H1 (cell line): ENCODE measurements around the gene DCHS1. TPM values are rescaled to one million over a fixed set of nuclear protein-coding genes. Genes with fewer than 3 reads are reported as not detected.

Experiments
- CEBPB ChIP-seq: IDR thresholded peaks from 2 replicates; pipeline ENCODE4 v1.6.1; 2012; ENCODE audit warnings: low read depth, low read length
- CHD1 ChIP-seq: IDR thresholded peaks from 2 replicates; pipeline ENCODE4 v1.6.1; 2012; ENCODE audit warnings: low read depth, low read length, improper control_type of control experiment
- CHD2 ChIP-seq: IDR thresholded peaks from 2 replicates; pipeline ENCODE4 v1.6.1; 2012; ENCODE audit warnings: low read length, improper control_type of control experiment
- CTCF ChIP-seq, 3 experiments: IDR thresholded peaks; 1 replicate in 2 of 3; 2 replicates in 1 of 3; pipeline versions ENCODE4 v1.5.1 to v1.6.1; 2011; ENCODE audit warnings: low read length in 3 of 3, mild to moderate bottlenecking in 3 of 3, inconsistent platforms in 2 of 3, low read depth in 1 of 3, moderate library complexity in 1 of 3; ENCODE audit not compliant: insufficient read depth in 1 of 3; ENCODE audit errors: control extremely low read depth in 1 of 3
- E2F6 ChIP-seq: IDR thresholded peaks from 2 replicates; pipeline ENCODE4 v1.6.1; 2012; ENCODE audit warnings: inconsistent platforms
- EP300 ChIP-seq, 2 experiments: IDR thresholded peaks; 1 replicate in 1 of 2; 2 replicates in 1 of 2; pipeline ENCODE4 v1.6.1; 2011 to 2012; ENCODE audit warnings: low read depth in 2 of 2, low read length in 2 of 2, mild to moderate bottlenecking in 2 of 2, borderline replicate concordance in 1 of 2, inconsistent platforms in 1 of 2, moderate library complexity in 1 of 2
- EZH2 ChIP-seq: fragments of 200-600 bp; sonication (generic); IDR thresholded peaks from 2 replicates; pipeline ENCODE4 v1.7.1; 2012; ENCODE audit warnings: low read depth, mild to moderate bottlenecking, moderate library complexity, low read length, inconsistent platforms; ENCODE audit not compliant: severe bottlenecking
- GTF2F1 ChIP-seq: IDR thresholded peaks from 2 replicates; pipeline ENCODE4 v1.6.1; 2012; ENCODE audit warnings: low read depth, low read length, improper control_type of control experiment, borderline replicate concordance
- HDAC6 ChIP-seq: IDR thresholded peaks from one replicate; pipeline ENCODE4 v1.7.1; 2012; ENCODE audit warnings: low read depth, mild to moderate bottlenecking, inconsistent platforms, low read length, moderate library complexity
- JUND ChIP-seq: IDR thresholded peaks from 2 replicates; pipeline ENCODE4 v1.6.1; 2011; ENCODE audit warnings: mild to moderate bottlenecking, improper control_type of control experiment, low read length
- KDM1A ChIP-seq: fragments of 200-600, 300-600 bp; sonication (generic); IDR thresholded peaks from 2 replicates; pipeline ENCODE4 v1.7.1; 2016; ENCODE audit warnings: mild to moderate bottlenecking, low read length, borderline replicate concordance
- KDM4A ChIP-seq: IDR thresholded peaks from one replicate; pipeline ENCODE4 v1.7.1; 2012; ENCODE audit warnings: low read depth, mild to moderate bottlenecking, moderate library complexity, low read length, inconsistent platforms; ENCODE audit not compliant: severe bottlenecking
- KDM5A ChIP-seq: fragments of 200-600 bp; IDR thresholded peaks from 2 replicates; pipeline ENCODE4 v1.7.1; 2012; ENCODE audit warnings: mild to moderate bottlenecking, low read length, inconsistent platforms, mixed read lengths
- POLR2AphosphoS5 ChIP-seq: IDR thresholded peaks from 2 replicates; pipeline ENCODE4 v1.6.1; 2011; ENCODE audit warnings: low read depth, low read length
- RAD21 ChIP-seq, 2 experiments: IDR thresholded peaks in 1 of 2; conservative IDR thresholded peaks in 1 of 2; 2 replicates each; pipeline ENCODE4 v1.6.1; 2011; ENCODE audit warnings: low read depth in 2 of 2, low read length in 2 of 2, improper control_type of control experiment in 1 of 2, inconsistent platforms in 1 of 2, mild to moderate bottlenecking in 1 of 2, moderate library complexity in 1 of 2
- RBBP5 ChIP-seq: IDR thresholded peaks from 2 replicates; pipeline ENCODE4 v1.7.1; 2012; ENCODE audit warnings: low read depth, mild to moderate bottlenecking, inconsistent platforms, low read length, moderate library complexity, borderline replicate concordance
- SIRT6 ChIP-seq: IDR thresholded peaks from one replicate; pipeline ENCODE4 v1.7.1; 2012; ENCODE audit warnings: low read length, inconsistent platforms
- SIX5 ChIP-seq: IDR thresholded peaks from 2 replicates; pipeline ENCODE4 v1.6.1; 2011; ENCODE audit warnings: mild to moderate bottlenecking, low read depth, low read length
- TBP ChIP-seq: IDR thresholded peaks from 2 replicates; pipeline ENCODE4 v1.6.1; 2011; ENCODE audit warnings: low read depth, low read length, improper control_type of control experiment
- TEAD4 ChIP-seq: IDR thresholded peaks from 2 replicates; pipeline ENCODE4 v1.6.1; 2012; ENCODE audit warnings: low read depth, low read length, inconsistent platforms, mixed read lengths
- YY1 ChIP-seq: IDR thresholded peaks from 2 replicates; pipeline ENCODE4 v1.6.1; 2011; ENCODE audit warnings: low read depth, mild to moderate bottlenecking, low read length
- ZNF274 ChIP-seq: IDR thresholded peaks from 2 replicates; pipeline ENCODE4 v1.7.0; 2012; ENCODE audit warnings: low read length, borderline replicate concordance; ENCODE audit errors: extremely low read depth
- polyA plus RNA-seq, 7 experiments: library from polyadenylated mRNA; depleted of rRNA in 3 of 7; stranded (reverse) in 5 of 7; unstranded in 2 of 7; fragments of >200 nt in 5 of 7; fragments of 200-250 nt in 2 of 7; gene quantifications; 1 replicate in 5 of 7; 2 replicates in 1 of 7; 4 replicates in 1 of 7; pipeline versions ENCODE4 v1.2.1 to v1.2.3, GENCODE V29; 2011 to 2013; ENCODE audit warnings: missing spikeins in 2 of 7, mixed read lengths in 2 of 7
- total RNA-seq: library from RNA; stranded (reverse); fragmentation: NEBNext Ultra II Directional; extraction: Animal tissue kit (Norgen Biotek cat#: 25700); gene quantifications from 2 replicates; pipeline ENCODE4 v1.2.1, GENCODE V29; 2021

Gene DCHS1
- total and polyA plus RNA-seq, 2 of the 8 experiments (the other 6 are each of a cell fraction or from before 2014, with no cell fraction given) = 8.2 to 10.5 TPM

DNA sequence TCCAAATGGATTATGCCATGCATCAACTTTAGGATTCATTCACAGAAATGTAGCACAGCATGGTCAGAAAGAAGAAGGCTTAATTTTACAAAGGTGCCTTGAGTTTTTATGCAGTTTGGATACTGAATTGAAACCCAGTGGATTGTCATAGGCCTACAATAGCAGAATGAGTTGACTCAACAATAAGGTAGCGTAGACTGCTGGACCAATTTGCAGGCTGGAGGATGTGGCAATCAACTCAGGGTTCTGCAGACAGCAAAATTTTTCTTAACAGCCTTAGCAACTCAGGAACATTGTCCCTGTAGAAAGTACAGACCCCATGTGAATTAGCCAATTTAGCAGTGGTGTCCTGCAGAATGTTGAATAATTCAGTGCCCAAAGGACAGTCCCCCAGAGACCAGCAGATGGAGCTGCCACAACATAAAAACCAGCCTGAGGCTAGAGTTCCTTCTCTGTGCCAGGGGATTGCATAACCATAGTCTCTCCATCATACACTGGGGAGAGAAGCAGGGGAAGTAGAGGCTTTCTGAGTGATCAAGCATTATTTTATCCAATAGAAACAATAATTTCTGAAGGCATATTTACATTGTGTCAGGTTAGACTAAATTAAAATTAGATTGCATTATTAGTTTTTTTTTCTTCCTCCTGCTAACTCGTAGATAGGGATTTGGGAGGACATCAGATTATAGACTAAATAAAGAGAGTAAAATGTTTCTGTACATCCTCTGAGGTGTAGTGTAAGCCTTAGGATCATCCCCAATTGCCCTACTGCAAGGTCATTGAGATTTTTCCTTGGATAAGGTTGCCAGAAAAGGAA lies 47.8 kb upstream of the DCHS1 start (continued):
- TF ChIP-seq CTCF (IDR thresholded peaks at IDR 0.05; ENCODE audit: control extremely low read depth in 1 of 3, insufficient read depth in 1 of 3, low read depth in 1 of 3, low read length in 3 of 3) (peak; percentile 50 to 82 (median 74)), POLR2AphosphoS5 (no peak), EZH2 (no peak), RBBP5 (no peak), CEBPB (peak; percentile 99), KDM4A (no peak), E2F6 (no peak), TEAD4 (no peak), CHD1 (no peak), SIRT6 (no peak), RAD21 (IDR thresholded peaks at IDR 0.05 in 1 of 2, conservative IDR thresholded peaks at IDR 0.05 in 1 of 2; ENCODE audit: low read depth in 2 of 2, low read length in 2 of 2) (peak; percentile 67 to 77), TBP (no peak), KDM5A (no peak), YY1 (no peak), KDM1A (no peak), CHD2 (no peak), GTF2F1 (no peak), EP300 (IDR thresholded peaks at IDR 0.05; ENCODE audit: borderline replicate concordance in 1 of 2, low read depth in 2 of 2, low read length in 2 of 2) (no peak), HDAC6 (no peak), ZNF274 (no peak), SIX5 (no peak), JUND (no peak)
